Lower leg skin (tissue), 4 donors: ENCODE measurements around the gene RAET1E. TPM values are rescaled to one million over a fixed set of nuclear protein-coding genes. Genes with fewer than 3 reads are reported as not detected.
"Not testable (repeated sequence)": the region's sequence is repeated elsewhere in the genome, so short reads cannot be mapped to it uniquely, and the experiment has no call there.

Experiments used
- DNase-seq, 2 donors: peaks; one replicate each; pipeline ENCODE4 v3.0.0-alpha.2; 2019; ENCODE audit warnings: low spot score in 2 of 2
- H3K4me3 ChIP-seq: fragments of 200-600 bp; sonication (generic); 2 replicates; pipeline ENCODE4 v1.5.1; 2017; ENCODE audit warnings: mild to moderate bottlenecking, low read depth; ENCODE audit not compliant: poor library complexity, severe bottlenecking
- CTCF ChIP-seq, 3 donors: fragments of 450-650 bp; IDR thresholded peaks; one replicate each; pipeline ENCODE4 v1.5.1; 2016; ENCODE audit warnings: antibody characterized with exemption in 3 of 3, mild to moderate bottlenecking in 3 of 3, moderate library complexity in 2 of 3
- POLR2A ChIP-seq, 2 donors: fragments of 450-650 bp; IDR thresholded peaks; one replicate each; pipeline ENCODE4 v1.6.1; 2016 to 2017; ENCODE audit warnings: antibody characterized with exemption in 2 of 2, mild to moderate bottlenecking in 1 of 2, moderate library complexity in 1 of 2
- WGBS, 2 donors: methylation state at CpG; one replicate each; pipeline ENCODE4 v1.1.5; 2018; 5-methylcytosine and 5-hydroxymethylcytosine counted together
- intact Hi-C: fragments of 100-400 bp; cut with DNase I; formaldehyde crosslinking; loops from one replicate; pipeline ENCODE4 v1.15.0; 2023; ENCODE audit warnings: low total_unique reads
- total RNA-seq, 4 donors: library from RNA; depleted of rRNA; stranded (reverse); fragments of >200 nt; gene quantifications; one replicate each; pipeline ENCODE4 v1.1.0, GENCODE V29; 2016

Gene RAET1E
- total RNA-seq, 4 donors from 2014 or later: 20.8 to 48.5 (median 36.2) TPM

GRCh38 chr6:149924206-149924932 is 26.5 kb upstream of the RAET1E start:
- no peak overlapping the region for H3K4me3 ChIP-seq
- 75 to 89% methylated on average over 9 of the region's 9 CpGs for WGBS, 2 donors
- intact Hi-C loops: no loop called here
- TF ChIP-seq CTCF (IDR thresholded peaks at IDR 0.05) (no peak), POLR2A (IDR thresholded peaks at IDR 0.05) (no peak)
- peak in 1 of 2 donors; percentile 82 for DNase-seq

- DNase-seq: peak in 1 of 2 donors; percentile 72
- WGBS, 2 donors: 27 to 30% methylated on average over 33 of the region's 33 CpGs
- TF ChIP-seq CTCF (IDR thresholded peaks at IDR 0.05): no peak
- intact Hi-C loops: no loop called here
- H3K4me3 ChIP-seq: peak overlapping the region; percentile 16
Observed at GRCh38 chr6:149923327-149923986, 25.5 kb upstream of the RAET1E start.

GRCh38 chr6:149922642-149923326 is 24.9 kb upstream of the RAET1E start, which contains the start of gene RAET1G:
RAET1G (minus strand) TSS chr6:149923121; CDS start chr6:149923010, 111 bp downstream.
- TF ChIP-seq CTCF (IDR thresholded peaks at IDR 0.05) (no peak), POLR2A (IDR thresholded peaks at IDR 0.05) (no peak)
- H3K4me3 ChIP-seq: peak within 1 kb of the TSS; percentile 17
- peak; percentile 93 to 97 for DNase-seq
- intact Hi-C loops: no loop called here
- 1 to 2% methylated on average over 22 to 35 of the region's 40 CpGs for WGBS, 2 donors

GRCh38 chr6:149922091-149922490 is 24.2 kb upstream of the RAET1E start:
- intact Hi-C loops, H3K4me3 ChIP-seq, DNase-seq: not testable (repeated sequence)
- 69 to 75% methylated on average over 5 of the region's 5 CpGs for WGBS, 2 donors

GRCh38 chr6:149921361-149921760 is 23.4 kb upstream of the RAET1E start:
- H3K4me3 ChIP-seq: no peak overlapping the region
- 83 to 89% methylated on average over 6 of the region's 6 CpGs for WGBS, 2 donors
- intact Hi-C loops: no loop called here
- TF ChIP-seq CTCF (IDR thresholded peaks at IDR 0.05): no peak
- no peak for TF ChIP-seq POLR2A (IDR thresholded peaks at IDR 0.05)
- peak in 1 of 2 donors; percentile 54 for DNase-seq

- 97 to 98% methylated on average over 4 of the region's 4 CpGs for WGBS, 2 donors
- intact Hi-C loops: no loop called here
- DNase-seq: peak in 1 of 2 donors; percentile 54
- no peak overlapping the region for H3K4me3 ChIP-seq
- TF ChIP-seq POLR2A (IDR thresholded peaks at IDR 0.05) (no peak), CTCF (IDR thresholded peaks at IDR 0.05) (no peak)
Observed at GRCh38 chr6:149919834-149920225, 21.9 kb upstream of the RAET1E start.

- H3K4me3 ChIP-seq, intact Hi-C loops: not testable (repeated sequence)
- 87 to 94% methylated on average over 11 of the region's 11 CpGs for WGBS, 2 donors
- DNase-seq: peak in 1 of 2 donors; percentile 53
Observed at GRCh38 chr6:149919126-149919833, 21.4 kb upstream of the RAET1E start.
